ENCODE results near the gene MYOF.
"Not testable (repeated sequence)": the region's sequence is repeated elsewhere in the genome, so short reads cannot be mapped to it uniquely, and the experiment has no call there.

Gene MYOF

GRCh38 chr10:93344691-93345090, 137.4 kb downstream of the MYOF start:
- no peak for DNase-seq (ENCODE audit: low read depth)

GRCh38 chr10:93342921-93343320, 139.2 kb downstream of the MYOF start:
- DNase-seq (ENCODE audit: low read depth): no peak

GRCh38 chr10:93342366-93342765, 139.8 kb downstream of the MYOF start:
- no peak for DNase-seq (ENCODE audit: low read depth)

- DNase-seq (ENCODE audit: low read depth): no peak
Measured at GRCh38 chr10:93337309-93337721, 144.8 kb downstream of the MYOF start.

GRCh38 chr10:93336678-93337077, 145.5 kb downstream of the MYOF start:
- no peak for DNase-seq (ENCODE audit: low read depth)

- no peak for DNase-seq (ENCODE audit: low read depth)
Measured at GRCh38 chr10:93336110-93336509, 146.0 kb downstream of the MYOF start.

GRCh38 chr10:93334901-93335327, 147.2 kb downstream of the MYOF start:
- DNase-seq (ENCODE audit: low read depth): no peak

GRCh38 chr10:93334181-93334580, 148.0 kb downstream of the MYOF start:
- DNase-seq (ENCODE audit: low read depth): no peak

GRCh38 chr10:93333278-93333978, 148.7 kb downstream of the MYOF start:
- DNase-seq (ENCODE audit: low read depth): no peak

GRCh38 chr10:93330824-93331223, 151.3 kb downstream of the MYOF start:
- DNase-seq (ENCODE audit: low read depth): no peak

GRCh38 chr10:93319896-93320295, 162.2 kb downstream of the MYOF start:
- no peak for DNase-seq (ENCODE audit: low read depth)

GRCh38 chr10:93319096-93319495, 163.0 kb downstream of the MYOF start:
- no peak for DNase-seq (ENCODE audit: low read depth)

- no peak for DNase-seq (ENCODE audit: low read depth)
Measured at GRCh38 chr10:93315246-93315645, 166.9 kb downstream of the MYOF start.

GRCh38 chr10:93314656-93315055, 167.5 kb downstream of the MYOF start:
- DNase-seq (ENCODE audit: low read depth): not testable (repeated sequence)

- DNase-seq (ENCODE audit: low read depth): no peak
Measured at GRCh38 chr10:93313798-93314197, 168.3 kb downstream of the MYOF start.

GRCh38 chr10:93309062-93309461, 173.1 kb downstream of the MYOF start:
- DNase-seq (ENCODE audit: low read depth): no peak

GRCh38 chr10:93305122-93305521, 177.0 kb downstream of the MYOF start:
- DNase-seq (ENCODE audit: low read depth): no peak

GRCh38 chr10:93300981-93301380, 181.2 kb downstream of the MYOF start:
- DNase-seq (ENCODE audit: low read depth): no peak

GRCh38 chr10:93300288-93300917, 181.7 kb downstream of the MYOF start:
- no peak for DNase-seq (ENCODE audit: low read depth)

GRCh38 chr10:93299606-93300287, 182.4 kb downstream of the MYOF start:
- DNase-seq (ENCODE audit: low read depth): no peak

- no peak for DNase-seq (ENCODE audit: low read depth)
Measured at GRCh38 chr10:93299195-93299594, 182.9 kb downstream of the MYOF start.

- DNase-seq (ENCODE audit: low read depth): no peak
Measured at GRCh38 chr10:93296151-93296550, 186.0 kb downstream of the MYOF start.

GRCh38 chr10:93293999-93294398, 188.1 kb downstream of the MYOF start:
- no peak for DNase-seq (ENCODE audit: low read depth)

Data from stimulated activated CD8-positive, alpha-beta memory T cell treated with anti-CD3 and anti-CD28 coated beads, Interleukin-15, amount 100 ng/mL, for 1 hour (primary cell).